HG03460 (cell line): ENCODE measurements around the gene YIPF1.
A peak's percentile ranks its signal among the peaks of the same experiment; 100 is the strongest.
"Not testable (repeated sequence)": the region's sequence is repeated elsewhere in the genome, so short reads cannot be mapped to it uniquely, and the experiment has no call there.

Experiments used
- ATAC-seq: cut with Tn5 transposase; IDR thresholded peaks from one replicate; pipeline ENCODE4 v1.9.1; 2021; ENCODE audit not compliant: unreplicated experiment

The YIPF1 gene

DNA sequence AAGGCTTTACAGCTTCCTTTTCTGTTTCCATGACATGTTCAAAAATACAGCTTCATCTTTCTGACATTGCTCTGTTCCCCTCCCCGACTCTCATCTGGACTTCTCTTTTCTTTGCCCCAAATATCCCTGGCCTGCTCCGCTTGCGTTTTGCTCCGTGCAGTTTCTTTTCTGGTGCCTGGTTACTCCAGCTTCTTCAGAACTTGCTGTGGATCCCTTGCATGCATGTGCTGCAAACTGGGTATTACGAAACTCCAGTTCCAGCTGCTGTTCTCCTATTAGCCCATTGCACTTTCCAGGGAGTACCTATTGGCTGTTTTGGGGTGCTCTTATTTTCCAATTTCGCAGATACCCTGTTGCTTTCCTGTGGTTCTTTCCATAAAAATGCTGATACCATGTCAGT is 41.6 kb downstream of the YIPF1 start:
- no peak for ATAC-seq

- ATAC-seq: no peak
Observed at GRCh38 chr1:53842347-53842746, 47.2 kb downstream of the YIPF1 start.

- no peak for ATAC-seq
Observed at GRCh38 chr1:53838654-53838974, 51.0 kb downstream of the YIPF1 start.

GRCh38 chr1:53837924-53838653 is 51.5 kb downstream of the YIPF1 start, which contains the start of gene NDC1:
NDC1 (minus strand) TSS chr1:53838296; CDS start chr1:53838261, 35 bp downstream.
- ATAC-seq: peak; percentile 83

DNA sequence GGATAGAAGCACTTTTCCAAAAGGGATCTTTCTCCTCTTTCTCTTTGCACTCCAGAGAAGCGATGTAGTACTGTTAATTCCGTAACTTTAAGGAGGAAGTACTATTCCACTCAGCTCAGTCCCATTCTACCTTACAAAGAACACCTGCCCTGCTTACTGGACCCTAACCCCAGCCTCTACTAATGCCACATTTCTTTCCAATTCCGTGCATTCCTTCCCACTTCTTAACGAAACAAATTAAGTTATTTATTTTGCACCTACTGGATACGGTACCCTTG is 52.0 kb downstream of the YIPF1 start:
- ATAC-seq: no peak

- no peak for ATAC-seq
Observed at GRCh38 chr1:53835491-53835890, 54.1 kb downstream of the YIPF1 start.

GRCh38 chr1:53834776-53835175 is 54.8 kb downstream of the YIPF1 start:
- ATAC-seq: no peak

DNA sequence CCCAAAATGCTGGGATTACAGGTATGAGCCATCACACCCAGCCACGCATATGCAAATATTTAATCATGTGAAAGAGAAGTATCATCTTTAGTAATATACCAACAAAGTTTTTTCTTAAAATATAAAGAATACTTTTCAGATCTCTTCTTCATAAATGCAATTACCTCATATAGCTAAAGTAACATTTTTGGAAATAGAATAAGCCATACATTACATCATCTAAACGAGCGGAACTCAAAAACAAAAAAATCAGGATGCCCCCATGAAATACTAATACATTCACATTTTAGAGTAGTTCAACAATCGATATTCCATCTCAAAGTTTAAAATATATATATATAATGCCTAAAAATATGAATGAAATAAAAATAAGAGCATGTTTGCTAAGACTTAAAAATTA is 56.2 kb downstream of the YIPF1 start:
- no peak for ATAC-seq

- no peak for ATAC-seq
Observed at GRCh38 chr1:53826367-53826766, 63.2 kb downstream of the YIPF1 start.

GRCh38 chr1:53825306-53825705 is 64.3 kb downstream of the YIPF1 start:
- ATAC-seq: no peak

GRCh38 chr1:53822931-53823330 is 66.7 kb downstream of the YIPF1 start:
- no peak for ATAC-seq

GRCh38 chr1:53821380-53821779 is 68.2 kb downstream of the YIPF1 start:
- no peak for ATAC-seq

DNA sequence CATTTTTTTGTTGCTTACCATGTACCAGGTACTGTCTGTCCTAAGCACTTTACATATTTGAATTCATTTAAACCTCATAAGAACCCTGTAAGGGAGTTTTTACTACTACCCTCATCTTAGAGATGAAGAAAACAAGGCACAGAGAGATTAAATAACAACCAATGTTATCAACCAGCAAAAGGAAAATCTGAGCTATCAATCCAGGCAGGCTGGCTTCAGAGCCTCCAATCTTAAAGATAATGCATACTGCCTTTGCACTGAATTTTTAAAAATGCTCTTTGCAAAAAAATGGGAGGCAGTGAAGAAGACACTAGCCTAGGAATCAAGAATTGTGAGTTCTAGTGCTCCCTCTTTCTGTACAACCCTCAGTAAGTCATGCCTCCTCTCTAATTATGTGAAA is 70.2 kb downstream of the YIPF1 start:
- ATAC-seq: no peak

- ATAC-seq: not testable (repeated sequence)
Observed at GRCh38 chr1:53816584-53816983, 73.0 kb downstream of the YIPF1 start.

- not testable (repeated sequence) for ATAC-seq
Observed at GRCh38 chr1:53815484-53815883, 74.1 kb downstream of the YIPF1 start.

- no peak for ATAC-seq
Observed at GRCh38 chr1:53811414-53811851, 78.2 kb downstream of the YIPF1 start.

DNA sequence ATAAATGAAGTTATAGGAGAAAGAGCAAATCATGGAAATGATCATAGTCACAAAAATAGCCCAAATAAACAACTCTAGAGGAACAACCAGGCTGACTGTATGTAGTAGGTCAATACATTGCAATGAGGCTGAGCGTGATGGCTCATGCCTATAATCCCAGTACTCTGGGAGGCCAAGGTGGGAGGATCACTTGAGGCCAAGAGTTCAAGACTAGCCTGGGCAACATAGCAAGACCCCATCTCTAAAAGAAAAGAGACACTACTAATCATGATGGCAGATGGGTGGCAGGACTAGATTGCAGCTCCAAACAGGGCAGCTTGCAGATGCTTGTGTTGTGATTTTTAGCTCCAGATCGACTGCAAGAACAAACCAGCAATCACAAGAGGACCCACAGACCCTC is 79.1 kb downstream of the YIPF1 start:
- ATAC-seq: no peak

DNA sequence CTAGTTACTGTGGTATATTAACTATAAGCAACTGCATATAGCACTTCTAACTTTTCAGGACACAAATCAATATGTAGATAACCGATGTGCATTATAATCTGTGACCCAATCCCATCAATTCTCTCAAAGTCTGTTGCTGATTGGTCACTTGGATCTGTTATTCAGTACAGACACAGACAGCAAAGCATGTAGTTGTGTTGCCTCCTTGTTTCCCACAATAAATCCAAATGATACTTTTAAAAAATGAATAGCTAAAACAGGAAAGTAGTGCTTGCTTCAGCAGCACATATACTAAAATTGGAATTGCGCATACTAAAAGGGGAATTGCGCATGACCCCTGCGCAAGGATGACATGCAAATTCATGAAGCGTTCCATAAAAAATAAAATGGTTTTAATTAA is 79.6 kb downstream of the YIPF1 start:
- ATAC-seq: no peak

DNA sequence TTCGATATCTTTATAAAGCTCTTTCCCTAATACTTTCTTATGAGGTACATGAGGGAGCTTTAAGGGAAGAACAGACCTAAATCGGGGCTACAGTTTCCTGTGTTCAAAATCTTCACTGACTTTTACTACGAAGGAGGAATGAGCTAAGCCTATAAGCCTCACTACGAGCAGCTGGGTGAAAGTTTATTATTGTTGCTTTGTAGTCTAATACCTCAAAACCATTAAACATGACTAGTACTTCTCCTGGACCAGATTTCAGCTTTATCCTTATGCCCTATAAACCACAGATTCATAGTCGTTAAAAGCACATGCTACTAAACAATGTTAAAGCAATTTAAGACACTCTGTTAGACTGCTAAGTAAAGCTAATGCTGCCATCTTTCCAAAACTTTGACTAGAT is 81.7 kb downstream of the YIPF1 start:
- ATAC-seq: no peak

GRCh38 chr1:53804791-53805505 is 84.6 kb downstream of the YIPF1 start:
- ATAC-seq: no peak

DNA sequence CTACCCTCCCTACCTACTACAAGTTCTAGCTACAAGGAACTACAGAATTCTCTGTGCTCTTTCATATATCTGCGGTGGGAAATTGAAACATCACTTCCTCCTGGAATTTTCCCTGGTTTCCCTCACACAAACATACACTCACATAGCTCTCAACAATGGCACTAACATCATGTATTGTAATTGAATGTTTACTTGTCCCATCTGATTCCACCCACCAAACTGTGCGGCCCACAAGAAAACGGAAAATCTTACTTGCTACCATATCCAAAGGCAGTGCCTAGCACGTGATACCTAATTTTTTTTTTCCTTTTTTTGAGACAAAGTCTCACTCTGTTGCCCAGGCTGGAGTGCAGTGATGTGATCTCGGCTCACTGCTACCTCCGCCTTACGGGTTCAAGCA is 85.4 kb downstream of the YIPF1 start:
- no peak for ATAC-seq
